ENCODE results near the gene MYO3B.

MYO3B gene

GRCh38 chr2:170180031-170180566 lies 2.2 kb downstream of the MYO3B start:
- no peak for TF ChIP-seq CTCF (IDR thresholded peaks at IDR 0.05; ENCODE audit: low read depth, low read length)
- DNase-seq (ENCODE audit: low read depth in 2 of 2), result no peak
- H3K4me3 ChIP-seq (replicated peaks in 1 of 2; ENCODE audit: low read depth in 2 of 2, low read length in 2 of 2), result no peak overlapping the region

- no peak for TF ChIP-seq CTCF (IDR thresholded peaks at IDR 0.05; ENCODE audit: low read depth, low read length)
- H3K4me3 ChIP-seq (replicated peaks in 1 of 2; ENCODE audit: low read depth in 2 of 2, low read length in 2 of 2), result no peak overlapping the region
Observed at GRCh38 chr2:170181602-170182001, 3.7 kb downstream of the MYO3B start.

GRCh38 chr2:170185319-170185718 lies 7.4 kb downstream of the MYO3B start:
- DNase-seq (ENCODE audit: low read depth in 2 of 2), result no peak
- TF ChIP-seq CTCF (IDR thresholded peaks at IDR 0.05; ENCODE audit: low read depth, low read length), result no peak
- H3K4me3 ChIP-seq (replicated peaks in 1 of 2; ENCODE audit: low read depth in 2 of 2, low read length in 2 of 2), result no peak overlapping the region

More at GRCh38 chr2:170181602-170182001, 3.7 kb downstream of the MYO3B start:
- no peak for DNase-seq (ENCODE audit: low read depth in 2 of 2)

GRCh38 chr2:170189757-170190156 lies 11.8 kb downstream of the MYO3B start:
- H3K4me3 ChIP-seq (replicated peaks in 1 of 2; ENCODE audit: low read depth in 2 of 2, low read length in 2 of 2), result no peak overlapping the region
- DNase-seq (ENCODE audit: low read depth in 2 of 2), result no peak
- no peak for TF ChIP-seq CTCF (IDR thresholded peaks at IDR 0.05; ENCODE audit: low read depth, low read length)

GRCh38 chr2:170190172-170190571 lies 12.2 kb downstream of the MYO3B start:
- TF ChIP-seq CTCF (IDR thresholded peaks at IDR 0.05; ENCODE audit: low read depth, low read length), result no peak
- DNase-seq (ENCODE audit: low read depth in 2 of 2), result no peak
- no peak overlapping the region for H3K4me3 ChIP-seq (replicated peaks in 1 of 2; ENCODE audit: low read depth in 2 of 2, low read length in 2 of 2)

- TF ChIP-seq CTCF (IDR thresholded peaks at IDR 0.05; ENCODE audit: low read depth, low read length), result no peak
- H3K4me3 ChIP-seq (replicated peaks in 1 of 2; ENCODE audit: low read depth in 2 of 2, low read length in 2 of 2), result no peak overlapping the region
- DNase-seq (ENCODE audit: low read depth in 2 of 2), result no peak
Observed at GRCh38 chr2:170191166-170191866, 13.4 kb downstream of the MYO3B start.

Measured in cardiac fibroblast (primary cell).